Measurements from ENCODE around the gene MILR1.

MILR1 gene

DNA sequence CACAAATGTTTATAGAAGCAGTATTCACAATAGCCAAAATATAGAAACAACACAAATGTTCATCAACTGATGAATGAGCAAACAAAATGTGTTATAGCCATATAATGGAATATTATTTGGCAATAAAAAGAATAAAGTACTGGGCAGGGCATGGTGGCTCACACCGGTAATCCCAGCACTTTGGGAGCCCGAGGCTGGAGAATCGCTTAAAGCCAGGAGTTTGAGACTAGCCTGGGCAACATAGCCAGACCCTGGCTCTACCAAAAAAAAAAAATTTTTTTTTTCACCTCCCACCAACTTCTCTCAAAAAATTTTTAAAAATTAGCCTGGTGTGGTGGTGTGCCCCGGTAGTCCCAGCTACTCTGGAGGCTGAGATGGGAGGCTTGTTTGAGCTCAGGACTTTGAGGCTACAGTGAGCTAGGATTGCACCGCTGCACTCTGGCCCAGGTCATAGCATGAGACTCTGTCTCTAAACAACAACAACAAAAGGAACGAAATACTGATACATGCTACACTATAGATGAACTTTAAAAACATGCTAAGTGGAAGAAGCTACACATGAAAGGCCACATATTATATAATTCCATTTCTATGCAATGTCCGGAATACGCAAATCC, 47.6 kb upstream of the MILR1 start:
- no peak overlapping the region for H2AFZ ChIP-seq (ENCODE audit: low read depth, low read length)
- H3K27me3 ChIP-seq (ENCODE audit: insufficient read depth, low read length, poor library complexity) = no peaks in the 10 kb centered on the region
- TF ChIP-seq, protein P1, sequence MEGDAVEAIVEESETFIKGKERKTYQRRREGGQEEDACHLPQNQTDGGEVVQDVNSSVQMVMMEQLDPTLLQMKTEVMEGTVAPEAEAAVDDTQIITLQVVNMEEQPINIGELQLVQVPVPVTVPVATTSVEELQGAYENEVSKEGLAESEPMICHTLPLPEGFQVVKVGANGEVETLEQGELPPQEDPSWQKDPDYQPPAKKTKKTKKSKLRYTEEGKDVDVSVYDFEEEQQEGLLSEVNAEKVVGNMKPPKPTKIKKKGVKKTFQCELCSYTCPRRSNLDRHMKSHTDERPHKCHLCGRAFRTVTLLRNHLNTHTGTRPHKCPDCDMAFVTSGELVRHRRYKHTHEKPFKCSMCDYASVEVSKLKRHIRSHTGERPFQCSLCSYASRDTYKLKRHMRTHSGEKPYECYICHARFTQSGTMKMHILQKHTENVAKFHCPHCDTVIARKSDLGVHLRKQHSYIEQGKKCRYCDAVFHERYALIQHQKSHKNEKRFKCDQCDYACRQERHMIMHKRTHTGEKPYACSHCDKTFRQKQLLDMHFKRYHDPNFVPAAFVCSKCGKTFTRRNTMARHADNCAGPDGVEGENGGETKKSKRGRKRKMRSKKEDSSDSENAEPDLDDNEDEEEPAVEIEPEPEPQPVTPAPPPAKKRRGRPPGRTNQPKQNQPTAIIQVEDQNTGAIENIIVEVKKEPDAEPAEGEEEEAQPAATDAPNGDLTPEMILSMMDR (IDR thresholded peaks at IDR 0.05; ENCODE audit: borderline replicate concordance, extremely low read depth, low read length, poor library complexity, severe bottlenecking) = no peak
- no peak for TF ChIP-seq EZH2 (IDR thresholded peaks at IDR 0.05; ENCODE audit: borderline replicate concordance, low read depth, low read length, severe bottlenecking)
- ATAC-seq (ENCODE audit: insufficient read depth, low read depth) (no peak), DNase-seq (no peak)
- H3K4me2 ChIP-seq (ENCODE audit: insufficient read depth, low read length) = no peak overlapping the region
- peaks cover 10% of the 10 kb centered on the region for H3K79me2 ChIP-seq (ENCODE audit: insufficient read depth, low read length)
- H4K20me1 ChIP-seq (ENCODE audit: insufficient read depth, low read length) = no peaks in the 10 kb centered on the region
- H3K4me1 ChIP-seq (ENCODE audit: insufficient read depth, low read length) = peaks cover 40% of the 10 kb centered on the region
- H3K9ac ChIP-seq (ENCODE audit: low read depth, low read length) = no peak overlapping the region
- H3K27ac ChIP-seq (ENCODE audit: low read length) = no peak overlapping the region
- no peak overlapping the region for H3K4me3 ChIP-seq (ENCODE audit: low read depth in 1 of 2, low read length in 2 of 2)
- no peaks in the 10 kb centered on the region for H3K36me3 ChIP-seq (ENCODE audit: insufficient read depth, low read length)
- no peaks in the 10 kb centered on the region for H3K9me3 ChIP-seq (ENCODE audit: insufficient read depth, low read length, severe bottlenecking)

DNA sequence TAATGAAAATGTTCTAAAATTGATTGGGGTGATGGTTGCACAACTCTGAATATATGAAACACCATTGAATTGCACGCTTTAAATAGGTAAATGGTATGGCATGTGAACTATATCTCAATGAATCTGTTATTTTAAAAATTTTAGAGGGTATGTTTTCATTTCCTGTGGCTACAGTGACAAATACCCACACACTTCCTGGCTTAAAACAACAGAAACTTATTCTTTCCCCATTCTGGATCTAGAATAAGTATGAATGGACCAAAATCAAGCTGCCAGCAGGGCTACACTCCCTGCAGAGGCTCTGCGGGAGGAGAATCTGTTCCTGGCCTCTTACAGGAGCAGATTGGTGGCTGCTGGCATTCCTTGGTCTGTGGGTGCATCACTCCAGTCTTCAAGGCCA, 47.0 kb upstream of the MILR1 start:
- Histone ChIP-seq H3K27me3 (ENCODE audit: insufficient read depth, low read length, poor library complexity) (no peaks in the 10 kb centered on the region), H4K20me1 (ENCODE audit: insufficient read depth, low read length) (no peaks in the 10 kb centered on the region), H3K9me3 (ENCODE audit: insufficient read depth, low read length, severe bottlenecking) (no peaks in the 10 kb centered on the region), H3K9ac (ENCODE audit: low read depth, low read length) (no peak overlapping the region), H2AFZ (ENCODE audit: low read depth, low read length) (no peak overlapping the region), H3K36me3 (ENCODE audit: insufficient read depth, low read length) (no peaks in the 10 kb centered on the region), H3K79me2 (ENCODE audit: insufficient read depth, low read length) (peaks cover 8% of the 10 kb centered on the region), H3K27ac (ENCODE audit: low read length) (peak overlapping the region; percentile 43; the same call in 1 of the 2 replicates), H3K4me1 (ENCODE audit: insufficient read depth, low read length) (peaks cover 34% of the 10 kb centered on the region), H3K4me2 (ENCODE audit: insufficient read depth, low read length) (no peak overlapping the region), H3K4me3 (ENCODE audit: low read depth in 1 of 2, low read length in 2 of 2) (no peak overlapping the region)
- no peak for ATAC-seq (ENCODE audit: insufficient read depth, low read depth)
- TF ChIP-seq, protein P1 (IDR thresholded peaks at IDR 0.05; ENCODE audit: borderline replicate concordance, extremely low read depth, low read length, poor library complexity, severe bottlenecking) = no peak
- no peak for DNase-seq

DNA sequence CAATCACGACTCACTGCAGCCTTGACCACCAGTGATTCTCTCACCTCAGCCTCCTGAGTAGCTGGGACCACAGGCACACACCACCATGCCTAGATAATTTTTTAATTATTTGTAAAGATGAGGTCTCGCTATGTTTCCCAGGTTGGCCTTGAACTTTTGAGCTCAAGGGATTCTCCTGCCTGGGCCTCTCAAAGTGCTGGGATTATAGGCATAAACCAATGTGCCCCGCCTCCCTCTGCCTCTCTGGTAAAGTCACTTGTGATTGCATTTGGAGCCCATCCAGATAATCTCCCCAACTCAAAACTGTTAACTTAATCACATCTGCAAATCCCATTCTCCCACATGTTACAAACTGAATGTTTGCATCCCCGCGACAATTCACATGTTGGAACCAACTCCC, 46.4 kb upstream of the MILR1 start:
- Histone ChIP-seq H3K27ac (ENCODE audit: low read length) (no peak overlapping the region), H2AFZ (ENCODE audit: low read depth, low read length) (no peak overlapping the region), H3K9me3 (ENCODE audit: insufficient read depth, low read length, severe bottlenecking) (no peaks in the 10 kb centered on the region), H3K9ac (ENCODE audit: low read depth, low read length) (no peak overlapping the region), H3K4me2 (ENCODE audit: insufficient read depth, low read length) (no peak overlapping the region), H3K79me2 (ENCODE audit: insufficient read depth, low read length) (peaks cover 6% of the 10 kb centered on the region), H3K36me3 (ENCODE audit: insufficient read depth, low read length) (no peaks in the 10 kb centered on the region), H3K27me3 (ENCODE audit: insufficient read depth, low read length, poor library complexity) (no peaks in the 10 kb centered on the region), H3K4me1 (ENCODE audit: insufficient read depth, low read length) (peaks cover 32% of the 10 kb centered on the region), H3K4me3 (ENCODE audit: low read depth in 1 of 2, low read length in 2 of 2) (no peak overlapping the region), H4K20me1 (ENCODE audit: insufficient read depth, low read length) (no peaks in the 10 kb centered on the region)
- no peak for TF ChIP-seq EZH2 (IDR thresholded peaks at IDR 0.05; ENCODE audit: borderline replicate concordance, low read depth, low read length, severe bottlenecking)
- TF ChIP-seq, protein P1 (IDR thresholded peaks at IDR 0.05; ENCODE audit: borderline replicate concordance, extremely low read depth, low read length, poor library complexity, severe bottlenecking) = no peak
- no peak for ATAC-seq (ENCODE audit: insufficient read depth, low read depth)
- DNase-seq = no peak
